PC-3 (cell line): ENCODE data around the gene ARHGAP26. TPM values are rescaled to one million over a fixed set of nuclear protein-coding genes. Genes with fewer than 3 reads are reported as not detected.

ENCODE experiments used
- ATAC-seq: fragments of 200-7000 bp; cut with Tn5 transposase; 2 replicates; pipeline ENCODE4 v1.9.1; 2020; ENCODE audit warnings: mild to moderate bottlenecking, moderate library complexity
- BruUV-seq: library from RNA; stranded (reverse); fragments of 400-500 nt; replicated peaks from 2 replicates; lab custom pipeline; 2021; lab: Mats Ljungman, UMichigan
- CTCF ChIA-PET: fragments of 300-600 bp; sonication (Branson Sonifier 250); formaldehyde crosslinking; loops from one replicate; lab custom pipeline; 2022; ENCODE audit warnings: antibody characterized with exemption; lab: Charles Lee
- POLR2A ChIA-PET: fragments of 300-600 bp; sonication (Branson Sonifier 250); formaldehyde crosslinking; loops from one replicate; lab custom pipeline; 2022; ENCODE audit warnings: antibody characterized with exemption; ENCODE audit not compliant: unreplicated experiment; lab: Charles Lee
- DNase-seq: peaks from one replicate; pipeline ENCODE4 v3.0.0-alpha.2; 2015
- H2AFZ ChIP-seq: fragments of 300-600 bp; sonication (generic); 2 replicates; pipeline ENCODE4 v1.6.0; 2016; ENCODE audit warnings: antibody characterized with exemption, low read length
- H3F3A ChIP-seq: fragments of 300-600 bp; sonication (generic); one replicate; pipeline ENCODE4 v1.6.0; 2017; ENCODE audit warnings: antibody characterized with exemption, low read length, control low read depth, mild to moderate bottlenecking; ENCODE audit not compliant: unreplicated experiment
- H3K27ac ChIP-seq: fragments of 300-600 bp; sonication (generic); 2 replicates; pipeline ENCODE4 v1.5.1; 2016; ENCODE audit warnings: mild to moderate bottlenecking, low read length
- H3K27me3 ChIP-seq: fragments of 300-600 bp; sonication (generic); 2 replicates; pipeline ENCODE4 v1.6.1; 2016; ENCODE audit warnings: low read length, mixed read lengths
- H3K36me3 ChIP-seq: fragments of 300-600 bp; sonication (generic); 2 replicates; pipeline ENCODE4 v1.6.1; 2016; ENCODE audit warnings: low read depth, mixed run types, low read length, mixed read lengths
- H3K4me1 ChIP-seq: fragments of 300-600 bp; sonication (generic); 2 replicates; pipeline ENCODE4 v1.5.1; 2016; ENCODE audit warnings: low read length; ENCODE audit not compliant: insufficient read depth
- H3K4me2 ChIP-seq: fragments of 300-600 bp; sonication (generic); 2 replicates; pipeline ENCODE4 v1.6.0; 2016; ENCODE audit warnings: low read length
- H3K4me3 ChIP-seq: fragments of 300-600 bp; sonication (generic); 2 replicates; pipeline ENCODE4 v1.5.1; 2016; ENCODE audit warnings: mild to moderate bottlenecking, low read length, mixed read lengths
- H3K79me2 ChIP-seq: fragments of 300-600 bp; sonication (generic); 2 replicates; pipeline ENCODE4 v1.6.1; 2017; ENCODE audit warnings: low read length, mixed read lengths
- H3K9ac ChIP-seq: fragments of 300-600 bp; sonication (generic); 2 replicates; pipeline ENCODE4 v1.6.0; 2016; ENCODE audit warnings: mild to moderate bottlenecking, low read length
- H3K9me2 ChIP-seq: fragments of 300-600 bp; sonication (generic); replicated peaks from 2 replicates; pipeline ENCODE4 v1.6.1; 2016; ENCODE audit warnings: mixed run types, low read length, mixed read lengths
- H3K9me3 ChIP-seq: fragments of 300-600 bp; sonication (generic); 2 replicates; pipeline ENCODE4 v1.6.1; 2016; ENCODE audit warnings: low read length, mixed read lengths
- H4K20me1 ChIP-seq: fragments of 300-600 bp; sonication (generic); 2 replicates; pipeline ENCODE4 v1.6.1; 2016; ENCODE audit warnings: low read length, mixed read lengths
- EZH2 ChIP-seq: fragments of 300-600 bp; sonication (generic); IDR thresholded peaks from one replicate; pipeline ENCODE4 v1.6.1; 2017; ENCODE audit warnings: antibody characterized with exemption, mild to moderate bottlenecking, low read length; ENCODE audit not compliant: unreplicated experiment
- EZH2phosphoT487 ChIP-seq: fragments of 300-600 bp; sonication (generic); IDR thresholded peaks from 2 replicates; pipeline ENCODE4 v1.6.1; 2018; ENCODE audit warnings: mild to moderate bottlenecking, antibody characterized with exemption, low read length, borderline replicate concordance
- intact Hi-C: fragments of 100-400 bp; cut with micrococcal nuclease; formaldehyde crosslinking; loops from 2 replicates; pipeline ENCODE4 v1.9.0; 2023
- total RNA-seq: library from RNA; depleted of rRNA; stranded (reverse); fragments of >200 nt; gene quantifications from 2 replicates; pipeline ENCODE4 v1.2.3, GENCODE V29; 2014
- TF ChIP-seq, protein P1 (sequence below): fragments of 300-600 bp; sonication (generic); conservative IDR thresholded peaks from 2 replicates; pipeline ENCODE4 v1.5.1; 2017; ENCODE audit warnings: antibody characterized with exemption, low read depth, mild to moderate bottlenecking, low read length

The ARHGAP26 gene
- total RNA-seq, 1 experiment from 2014 or later = 11.7 TPM

DNA sequence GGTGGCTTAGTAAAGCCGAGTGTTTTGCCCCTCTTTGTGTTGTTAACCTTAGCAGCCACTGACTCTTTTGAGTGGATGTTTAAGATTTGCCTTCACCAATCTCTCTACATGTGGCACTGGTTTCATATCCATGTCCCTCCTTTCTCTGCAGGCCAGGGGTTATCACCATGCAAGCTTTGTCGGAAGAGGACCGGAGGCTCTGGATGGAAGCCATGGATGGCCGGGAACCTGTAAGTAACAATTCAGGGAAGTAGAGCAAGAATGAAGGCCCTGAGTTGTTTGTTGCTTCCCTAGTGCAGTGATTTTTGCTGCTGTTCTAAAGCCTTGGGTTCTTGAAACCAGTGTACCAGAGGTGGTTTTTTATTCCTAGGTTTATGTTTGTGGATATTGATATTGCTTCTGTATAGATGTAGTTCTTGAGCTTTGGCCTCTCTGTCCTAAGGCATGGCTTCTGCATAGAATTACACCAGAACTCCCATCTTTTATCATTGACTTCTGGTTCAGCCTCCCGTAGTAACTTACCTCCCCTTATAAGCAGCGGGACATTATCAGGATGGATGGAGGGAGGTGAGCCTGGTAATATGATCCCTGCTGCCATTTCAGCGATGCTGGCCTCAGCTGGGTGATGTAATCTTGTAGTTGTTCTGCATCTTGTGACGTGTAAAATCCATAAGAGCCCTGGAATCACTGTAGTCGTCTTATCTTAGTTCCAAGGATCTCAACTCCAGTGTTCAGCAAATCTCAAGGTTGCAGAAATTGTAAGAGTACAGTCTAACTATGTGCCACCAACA, 161.9 kb downstream of the ARHGAP26 start:
- Histone ChIP-seq H2AFZ (no peak overlapping the region), H3K9me3 (no peaks in the 10 kb centered on the region), H3K4me3 (no peak overlapping the region), H3K9ac (no peak overlapping the region), H3K9me2 (no peaks in the 10 kb centered on the region), H3K36me3 (no peaks in the 10 kb centered on the region), H3F3A (no peaks in the 10 kb centered on the region), H3K79me2 (no peaks in the 10 kb centered on the region), H3K4me1 (no peaks in the 10 kb centered on the region), H3K4me2 (no peak overlapping the region), H4K20me1 (no peaks in the 10 kb centered on the region), H3K27ac (no peak overlapping the region), H3K27me3 (no peaks in the 10 kb centered on the region)
- ChIA-PET CTCF (no interaction called here), POLR2A (no interaction called here)
- no TSS peak for BruUV-seq
- no peak for ATAC-seq
- TF ChIP-seq EZH2 (no peak), EZH2phosphoT487 (no peak)
- TF ChIP-seq, protein P1, sequence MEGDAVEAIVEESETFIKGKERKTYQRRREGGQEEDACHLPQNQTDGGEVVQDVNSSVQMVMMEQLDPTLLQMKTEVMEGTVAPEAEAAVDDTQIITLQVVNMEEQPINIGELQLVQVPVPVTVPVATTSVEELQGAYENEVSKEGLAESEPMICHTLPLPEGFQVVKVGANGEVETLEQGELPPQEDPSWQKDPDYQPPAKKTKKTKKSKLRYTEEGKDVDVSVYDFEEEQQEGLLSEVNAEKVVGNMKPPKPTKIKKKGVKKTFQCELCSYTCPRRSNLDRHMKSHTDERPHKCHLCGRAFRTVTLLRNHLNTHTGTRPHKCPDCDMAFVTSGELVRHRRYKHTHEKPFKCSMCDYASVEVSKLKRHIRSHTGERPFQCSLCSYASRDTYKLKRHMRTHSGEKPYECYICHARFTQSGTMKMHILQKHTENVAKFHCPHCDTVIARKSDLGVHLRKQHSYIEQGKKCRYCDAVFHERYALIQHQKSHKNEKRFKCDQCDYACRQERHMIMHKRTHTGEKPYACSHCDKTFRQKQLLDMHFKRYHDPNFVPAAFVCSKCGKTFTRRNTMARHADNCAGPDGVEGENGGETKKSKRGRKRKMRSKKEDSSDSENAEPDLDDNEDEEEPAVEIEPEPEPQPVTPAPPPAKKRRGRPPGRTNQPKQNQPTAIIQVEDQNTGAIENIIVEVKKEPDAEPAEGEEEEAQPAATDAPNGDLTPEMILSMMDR = no peak
- DNase-seq = no peak
- intact Hi-C loops = no loop called here

DNA sequence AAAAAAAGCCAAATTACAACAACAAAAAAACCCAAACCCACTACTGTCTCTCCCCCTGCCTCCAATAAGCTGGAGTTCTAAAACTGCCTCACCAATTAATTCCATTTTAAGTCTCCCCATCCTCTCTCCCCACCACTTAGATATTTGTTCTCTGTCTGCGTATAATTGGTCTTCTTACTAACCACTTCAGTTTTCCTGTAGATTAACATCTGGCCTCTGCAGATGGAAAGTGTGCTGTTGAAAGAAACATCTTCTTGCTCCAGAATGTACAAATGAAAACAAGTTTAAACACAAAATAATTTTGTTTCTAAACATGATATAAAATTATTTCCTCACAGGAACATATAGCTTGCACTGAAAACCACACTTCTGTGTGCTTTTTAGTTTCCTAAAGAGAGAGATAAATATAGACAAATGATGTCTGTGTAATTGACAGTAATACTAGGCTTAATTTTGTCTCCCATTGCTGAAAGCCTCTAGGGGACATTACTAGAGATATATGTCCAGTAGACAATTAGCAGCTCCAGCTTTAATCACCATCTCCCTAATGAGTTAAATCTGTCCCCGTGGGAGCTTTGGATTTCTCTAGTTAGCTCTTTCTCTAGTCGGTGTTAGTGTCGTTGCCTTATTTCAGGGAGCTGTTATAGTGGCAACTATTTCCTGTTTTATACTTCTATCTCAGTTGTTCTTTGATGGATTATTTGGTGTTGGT, 164.0 kb downstream of the ARHGAP26 start:
- no TSS peak for BruUV-seq
- DNase-seq = no peak
- POLR2A ChIA-PET = no interaction called here
- H3F3A ChIP-seq = no peaks in the 10 kb centered on the region
- H3K4me2 ChIP-seq = no peak overlapping the region
- no peaks in the 10 kb centered on the region for H3K79me2 ChIP-seq
- H3K9ac ChIP-seq = no peak overlapping the region
- no peaks in the 10 kb centered on the region for H3K9me3 ChIP-seq
- CTCF ChIA-PET = no interaction called here
- H3K4me3 ChIP-seq = no peak overlapping the region
- H4K20me1 ChIP-seq = no peaks in the 10 kb centered on the region
- no peaks in the 10 kb centered on the region for H3K4me1 ChIP-seq
- TF ChIP-seq EZH2phosphoT487 (no peak), EZH2 (no peak)
- TF ChIP-seq, protein P1 = no peak
- H2AFZ ChIP-seq = no peak overlapping the region
- H3K27ac ChIP-seq = no peak overlapping the region
- H3K9me2 ChIP-seq = no peaks in the 10 kb centered on the region
- intact Hi-C loops = no loop called here
- ATAC-seq = no peak
- H3K36me3 ChIP-seq = no peaks in the 10 kb centered on the region
- no peaks in the 10 kb centered on the region for H3K27me3 ChIP-seq

DNA sequence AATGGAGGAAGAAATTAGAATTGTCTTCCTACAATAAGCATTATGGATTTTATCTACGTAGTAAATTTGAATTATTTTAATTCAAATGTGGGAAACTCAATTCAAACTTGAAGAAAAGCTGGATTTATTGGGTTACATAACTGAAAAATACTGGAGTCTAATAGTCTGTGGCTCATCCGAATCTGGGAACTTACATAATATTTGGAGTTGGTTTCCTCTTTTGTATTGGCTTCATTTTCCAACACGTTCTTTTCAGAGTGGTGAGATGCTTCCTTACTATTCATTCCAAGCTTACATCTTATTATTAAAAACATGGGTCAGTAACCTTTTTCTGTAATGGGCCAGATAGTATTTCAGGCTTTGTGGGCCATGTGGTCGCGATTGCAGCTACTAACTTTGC, 164.8 kb downstream of the ARHGAP26 start:
- intact Hi-C loops = no loop called here
- Histone ChIP-seq H3K27me3 (no peaks in the 10 kb centered on the region), H3K27ac (no peak overlapping the region), H3K79me2 (no peaks in the 10 kb centered on the region), H3K4me1 (no peaks in the 10 kb centered on the region), H2AFZ (no peak overlapping the region), H3K4me2 (no peak overlapping the region), H3K9me3 (no peaks in the 10 kb centered on the region), H3K4me3 (no peak overlapping the region), H3F3A (no peaks in the 10 kb centered on the region), H4K20me1 (no peaks in the 10 kb centered on the region), H3K36me3 (no peaks in the 10 kb centered on the region), H3K9me2 (no peaks in the 10 kb centered on the region), H3K9ac (no peak overlapping the region)
- ChIA-PET POLR2A (no interaction called here), CTCF (no interaction called here)
- TF ChIP-seq, protein P1 = no peak
- TF ChIP-seq EZH2phosphoT487 = no peak
- ATAC-seq (no peak), DNase-seq (no peak)
- no TSS peak for BruUV-seq
